Thoracic aorta (tissue), 2 donors: ENCODE results near the gene SH2D3A. TPM values are rescaled to one million over a fixed set of nuclear protein-coding genes. Genes with fewer than 3 reads are reported as not detected.

ENCODE experiments used
- ATAC-seq: fragments of 150-250 bp; one replicate; pipeline ENCODE4 v1.8.0; 2017; ENCODE audit warnings: low read depth; ENCODE audit not compliant: insufficient number of reproducible peaks, low FRiP score
- DNase-seq: peaks from one replicate; pipeline ENCODE4 v3.0.0-alpha.2; 2020; ENCODE audit warnings: low spot score
- H3K27ac ChIP-seq, 2 donors: fragments of 200-600 bp; sonication (generic); 1 replicate in 1 of 2; 2 replicates in 1 of 2; pipeline ENCODE4 v1.5.1; 2016; ENCODE audit warnings: mild to moderate bottlenecking in 2 of 2, moderate library complexity in 2 of 2
- H3K27me3 ChIP-seq: fragments of 200-600 bp; sonication (generic); replicated peaks from 2 replicates; pipeline ENCODE4 v1.6.0; 2016; ENCODE audit warnings: mild to moderate bottlenecking; ENCODE audit not compliant: insufficient read depth
- H3K36me3 ChIP-seq: fragments of 200-600 bp; sonication (generic); one replicate; pipeline ENCODE4 v1.5.1; 2016
- H3K4me1 ChIP-seq, 2 donors: fragments of 200-600 bp; sonication (generic); 1 replicate in 1 of 2; 2 replicates in 1 of 2; pipeline versions ENCODE4 v1.5.1 to v1.6.0; 2016; ENCODE audit warnings: low read depth in 2 of 2, mild to moderate bottlenecking in 1 of 2; ENCODE audit not compliant: control insufficient read depth in 1 of 2
- H3K4me3 ChIP-seq: fragments of 200-600 bp; sonication (generic); 2 replicates; pipeline ENCODE4 v1.5.1; 2016; ENCODE audit warnings: mild to moderate bottlenecking
- H3K9me3 ChIP-seq: fragments of 200-600 bp; sonication (generic); 2 replicates; pipeline ENCODE4 v1.5.1; 2016
- CTCF ChIP-seq: fragments of 200-600 bp; sonication (generic); IDR thresholded peaks from one replicate; pipeline ENCODE4 v1.5.1; 2019; ENCODE audit warnings: antibody characterized with exemption
- total RNA-seq, 2 donors: library from RNA; depleted of rRNA; stranded (reverse); fragments of >200 nt; gene quantifications; one replicate each; pipeline versions ENCODE4 v1.1.0 to v1.2.3, GENCODE V29; 2016

Gene SH2D3A
- total RNA-seq, 2 donors from 2014 or later = 0.68 to 7.1 TPM

GRCh38 chr19:6790194-6791128 lies 23.2 kb upstream of the SH2D3A start:
- DNase-seq (no peak), ATAC-seq (no peak)
- no peaks in the 10 kb centered on the region for H3K4me1 ChIP-seq
- no peak for TF ChIP-seq CTCF
- no peak overlapping the region for H3K4me3 ChIP-seq
- H3K27me3 ChIP-seq = no peaks in the 10 kb centered on the region
- no peak overlapping the region for H3K27ac ChIP-seq
- H3K36me3 ChIP-seq = no peaks in the 10 kb centered on the region
- H3K9me3 ChIP-seq = no peaks in the 10 kb centered on the region

- no peak overlapping the region for H3K27ac ChIP-seq
- H3K27me3 ChIP-seq = no peaks in the 10 kb centered on the region
- H3K4me3 ChIP-seq = no peak overlapping the region
Measured at GRCh38 chr19:6788896-6789295, 21.7 kb upstream of the SH2D3A start.

GRCh38 chr19:6787393-6787792 lies 20.2 kb upstream of the SH2D3A start:
- Histone ChIP-seq H3K4me3 (no peak overlapping the region), H3K4me1 (no peaks in the 10 kb centered on the region), H3K27me3 (no peaks in the 10 kb centered on the region), H3K36me3 (no peaks in the 10 kb centered on the region), H3K27ac (no peak overlapping the region), H3K9me3 (no peaks in the 10 kb centered on the region)
- ATAC-seq = no peak
- no peak for TF ChIP-seq CTCF
- no peak for DNase-seq

More at GRCh38 chr19:6788896-6789295, 21.7 kb upstream of the SH2D3A start:
- Histone ChIP-seq H3K9me3 (no peaks in the 10 kb centered on the region), H3K36me3 (no peaks in the 10 kb centered on the region), H3K4me1 (no peaks in the 10 kb centered on the region)
- TF ChIP-seq CTCF = no peak
- no peak for ATAC-seq
- no peak for DNase-seq

- H3K4me1 ChIP-seq = no peaks in the 10 kb centered on the region
- H3K9me3 ChIP-seq = no peaks in the 10 kb centered on the region
- H3K27ac ChIP-seq = no peak overlapping the region
- no peak overlapping the region for H3K4me3 ChIP-seq
- DNase-seq = no peak
- H3K36me3 ChIP-seq = no peaks in the 10 kb centered on the region
- no peak for TF ChIP-seq CTCF
- H3K27me3 ChIP-seq = no peaks in the 10 kb centered on the region
- no peak for ATAC-seq
Measured at GRCh38 chr19:6779206-6779605, 12.0 kb upstream of the SH2D3A start.

- H3K36me3 ChIP-seq = no peaks in the 10 kb centered on the region
- no peak overlapping the region for H3K4me3 ChIP-seq
- TF ChIP-seq CTCF = no peak
- no peak for DNase-seq
- no peak for ATAC-seq
- H3K27ac ChIP-seq = no peak overlapping the region
- H3K4me1 ChIP-seq = no peaks in the 10 kb centered on the region
- H3K9me3 ChIP-seq = no peaks in the 10 kb centered on the region
- no peaks in the 10 kb centered on the region for H3K27me3 ChIP-seq
Measured at GRCh38 chr19:6778386-6778785, 11.2 kb upstream of the SH2D3A start.
